GM12801 (cell line): ENCODE results near the gene ARHGAP30.

ENCODE experiments used
- CTCF ChIP-seq: IDR thresholded peaks from one replicate; pipeline ENCODE4 v1.5.1; 2011; ENCODE audit warnings: control low read depth; ENCODE audit not compliant: insufficient read length; ENCODE audit errors: extremely low read depth

The ARHGAP30 gene

DNA sequence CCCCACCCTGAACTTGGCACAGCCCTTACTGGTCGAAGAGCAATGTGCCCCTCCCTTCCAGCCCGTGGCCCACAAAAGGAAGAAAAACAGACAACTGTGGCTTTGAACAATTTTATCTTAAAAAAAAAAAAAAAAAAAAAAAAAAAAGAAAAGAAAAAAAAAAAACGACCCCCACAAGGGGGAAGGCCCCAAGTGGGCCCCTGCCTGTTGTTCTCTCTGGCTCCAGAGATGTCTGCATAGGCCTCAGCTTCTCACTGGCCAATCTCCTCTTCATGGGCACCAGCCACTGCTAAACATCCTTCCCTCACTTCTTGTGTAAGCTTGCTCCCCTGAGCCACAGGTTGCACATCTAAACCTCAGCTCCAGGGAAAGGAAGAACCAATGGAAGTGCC, 30.5 kb downstream of the ARHGAP30 start:
- TF ChIP-seq CTCF, result no peak

DNA sequence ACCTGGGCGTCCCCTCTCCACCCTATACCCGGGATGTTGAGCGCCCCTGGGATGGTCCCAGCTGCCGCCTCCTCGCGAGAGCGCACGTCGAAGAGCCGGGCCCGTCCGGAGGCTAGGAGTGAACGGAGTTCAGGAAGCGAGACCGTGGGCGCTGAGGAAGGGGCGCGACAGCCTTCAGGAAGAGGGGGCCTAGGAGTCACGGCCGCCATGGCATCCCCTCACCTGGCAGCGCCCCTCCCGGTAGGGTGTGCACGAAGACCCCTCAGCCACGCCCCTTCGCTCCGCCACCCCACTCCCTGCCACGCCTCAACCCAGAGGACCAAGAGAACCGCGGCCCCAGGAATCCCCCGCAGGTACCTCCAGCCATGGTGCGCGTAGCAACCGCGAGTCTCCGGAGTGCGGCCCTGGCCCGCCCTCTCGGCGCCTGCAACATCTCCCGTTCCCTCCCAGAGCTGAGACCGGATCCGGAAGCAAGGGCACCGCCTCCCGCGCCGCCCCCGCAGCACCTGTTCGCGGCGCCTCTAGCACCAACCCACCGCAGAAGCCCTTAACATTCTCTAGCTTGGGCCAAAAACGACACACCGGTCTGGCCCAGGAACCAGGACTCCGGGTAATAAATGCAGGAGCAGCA, 31.1 kb downstream of the ARHGAP30 start, which contains the start of gene TSTD1:
Gene TSTD1 (minus strand): TSS at position 442 of the 631 bp plus-strand sequence. CDS start 75 bp downstream, at position 367.
- no peak for TF ChIP-seq CTCF

GRCh38 chr1:161037661-161038522, 31.8 kb downstream of the ARHGAP30 start:
- TF ChIP-seq CTCF, result no peak

DNA sequence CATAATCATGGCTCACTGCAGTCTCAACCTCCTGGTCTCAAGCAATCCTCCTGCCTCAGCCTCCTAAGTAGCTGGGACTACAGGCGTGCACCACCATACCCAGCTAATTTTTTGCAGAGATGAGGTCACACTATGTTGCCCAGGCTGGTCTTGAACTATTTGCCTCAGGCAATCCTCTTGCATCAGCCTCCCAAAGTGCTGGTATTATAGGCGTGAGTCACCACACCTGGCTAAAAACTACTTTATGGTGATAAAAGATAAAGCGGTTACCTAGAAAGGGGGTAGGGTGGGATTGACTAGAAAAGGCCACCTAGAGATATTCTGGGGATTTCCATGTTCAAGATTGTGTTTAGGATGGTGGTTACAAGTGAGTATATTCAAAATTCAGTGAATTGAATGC, 35.9 kb downstream of the ARHGAP30 start:
- TF ChIP-seq CTCF, result no peak

DNA sequence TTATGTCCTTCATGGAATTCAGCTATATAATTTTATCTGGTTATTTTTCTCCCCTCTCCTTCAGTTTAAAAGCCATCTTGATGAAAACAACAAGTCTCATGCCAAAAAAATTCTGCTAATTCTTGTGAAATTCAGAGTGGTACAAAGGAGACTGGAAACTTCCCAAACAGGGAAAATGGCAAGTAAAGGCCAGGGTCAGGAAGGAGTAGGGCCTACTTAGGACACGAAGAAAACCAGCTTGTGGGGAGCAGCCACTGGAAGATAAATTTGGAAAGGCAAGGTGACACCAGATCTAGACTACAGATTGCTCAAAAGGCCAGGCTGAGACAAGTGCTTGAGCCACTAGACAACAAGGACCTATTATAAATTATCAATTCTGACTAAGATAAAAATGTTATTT, 37.3 kb downstream of the ARHGAP30 start:
- no peak for TF ChIP-seq CTCF

DNA sequence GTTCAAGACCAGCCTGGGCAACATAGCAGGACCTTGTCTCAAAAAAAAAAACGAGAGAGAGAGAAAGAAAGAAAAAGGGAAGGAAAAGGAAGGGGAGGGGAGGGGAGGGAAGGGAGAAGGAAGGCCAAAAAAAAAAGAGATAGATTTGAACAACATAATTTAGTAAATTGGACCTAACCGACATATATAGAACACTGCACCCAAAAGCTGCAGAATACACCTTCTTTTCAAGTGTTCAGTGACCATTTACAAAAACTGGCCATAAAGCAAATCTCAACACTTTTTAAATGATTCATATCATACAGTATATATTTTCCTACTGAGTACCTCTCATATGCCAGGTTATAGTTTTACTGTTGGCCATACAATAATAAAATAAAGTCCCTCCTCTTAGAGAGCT, 37.8 kb downstream of the ARHGAP30 start:
- TF ChIP-seq CTCF, result no peak

GRCh38 chr1:161021970-161022353, 47.7 kb downstream of the ARHGAP30 start:
- no peak for TF ChIP-seq CTCF
